Parathyroid adenoma (tissue), 2 donors: ENCODE results near the gene PNMT.

Experiments used
- H2AFZ ChIP-seq: fragments of 300-600 bp; sonication (generic); one replicate; pipeline ENCODE4 v1.7.0; 2017; ENCODE audit warnings: antibody characterized with exemption, mild to moderate bottlenecking
- H3K27ac ChIP-seq: fragments of 300-600 bp; sonication (generic); one replicate; pipeline ENCODE4 v1.7.0; 2017
- H3K27me3 ChIP-seq: fragments of 300-600 bp; sonication (generic); one replicate; pipeline ENCODE4 v1.7.0; 2017; ENCODE audit warnings: low read length; ENCODE audit not compliant: control insufficient read depth, insufficient read depth
- H3K36me3 ChIP-seq: fragments of 300-600 bp; sonication (generic); one replicate; pipeline ENCODE4 v1.7.0; 2017; ENCODE audit warnings: low read length; ENCODE audit not compliant: control insufficient read depth, insufficient read depth
- H3K4me1 ChIP-seq: fragments of 300-600 bp; sonication (generic); one replicate; pipeline ENCODE4 v1.7.0; 2017; ENCODE audit warnings: control low read depth
- H3K4me2 ChIP-seq: fragments of 300-600 bp; sonication (generic); one replicate; pipeline ENCODE4 v1.7.0; 2017; ENCODE audit warnings: low read length
- H3K4me3 ChIP-seq: fragments of 300-600 bp; sonication (generic); one replicate; pipeline ENCODE4 v1.7.0; 2017; ENCODE audit warnings: low read depth, low read length
- H3K79me2 ChIP-seq: fragments of 300-600 bp; sonication (generic); one replicate; pipeline ENCODE4 v1.7.0; 2017; ENCODE audit warnings: control low read depth
- H3K9ac ChIP-seq: fragments of 300-600 bp; sonication (generic); one replicate; pipeline ENCODE4 v1.7.0; 2017; ENCODE audit warnings: mild to moderate bottlenecking
- H3K9me3 ChIP-seq: fragments of 300-600 bp; sonication (generic); one replicate; pipeline ENCODE4 v1.7.0; 2017; ENCODE audit warnings: low read length; ENCODE audit not compliant: control insufficient read depth
- CTCF ChIP-seq: fragments of 300-600 bp; sonication (generic); IDR thresholded peaks from one replicate; pipeline ENCODE4 v1.7.0; 2017; ENCODE audit warnings: antibody characterized with exemption, mild to moderate bottlenecking
- donor health status: primary hyperparathyroidism.

PNMT gene

GRCh38 chr17:39634384-39634871 lies 33.8 kb upstream of the PNMT start:
- Histone ChIP-seq H3K9me3 (no peaks in the 10 kb centered on the region), H3K4me2 (no peak overlapping the region), H3K27ac (no peak overlapping the region), H3K27me3 (no peaks in the 10 kb centered on the region), H3K4me1 (peaks cover 20% of the 10 kb centered on the region), H3K79me2 (peaks cover 49% of the 10 kb centered on the region), H2AFZ (peak overlapping the region; percentile 6), H3K9ac (no peak overlapping the region), H3K4me3 (no peak overlapping the region), H3K36me3 (no peaks in the 10 kb centered on the region)
- TF ChIP-seq CTCF: peak; percentile 83

- Histone ChIP-seq H3K9me3 (no peaks in the 10 kb centered on the region), H3K27me3 (no peaks in the 10 kb centered on the region), H3K4me2 (no peak overlapping the region), H3K4me3 (no peak overlapping the region), H3K27ac (peak overlapping the region; percentile 93), H3K36me3 (no peaks in the 10 kb centered on the region), H3K79me2 (peaks cover 58% of the 10 kb centered on the region), H3K4me1 (peaks cover 20% of the 10 kb centered on the region), H3K9ac (no peak overlapping the region), H2AFZ (no peak overlapping the region)
- TF ChIP-seq CTCF: no peak
These were observed 32.6 kb upstream of the PNMT start for GRCh38 chr17:39635614-39636176.

- peak overlapping the region; percentile 92 for H3K4me2 ChIP-seq
- H3K9me3 ChIP-seq: no peaks in the 10 kb centered on the region
- TF ChIP-seq CTCF: no peak
- peak overlapping the region; percentile 93 for H3K27ac ChIP-seq
- H3K36me3 ChIP-seq: no peaks in the 10 kb centered on the region
- no peaks in the 10 kb centered on the region for H3K27me3 ChIP-seq
- H3K79me2 ChIP-seq: peaks cover 61% of the 10 kb centered on the region
- H2AFZ ChIP-seq: peak overlapping the region; percentile 98
- peak overlapping the region; percentile 98 for H3K4me3 ChIP-seq
- peaks cover 20% of the 10 kb centered on the region for H3K4me1 ChIP-seq
- H3K9ac ChIP-seq: peak overlapping the region; percentile 96
These were observed 31.7 kb upstream of the PNMT start for GRCh38 chr17:39636587-39636926.

- Histone ChIP-seq H2AFZ (peak within 1 kb of the TSS; percentile 98), H3K9me3 (no peaks in the 10 kb centered on the region), H3K4me1 (peaks cover 20% of the 10 kb centered on the region), H3K4me2 (peak within 1 kb of the TSS; percentile 92), H3K79me2 (peaks cover 65% of the 10 kb centered on the region), H3K4me3 (peak within 1 kb of the TSS; percentile 98), H3K27me3 (no peaks in the 10 kb centered on the region), H3K36me3 (no peaks in the 10 kb centered on the region), H3K9ac (peak within 1 kb of the TSS; percentile 96), H3K27ac (peak within 1 kb of the TSS; percentile 93)
- peak; percentile 35 for TF ChIP-seq CTCF
These were observed 31.1 kb upstream of the PNMT start, which contains the start of gene STARD3 for GRCh38 chr17:39636927-39637736. STARD3 (plus strand) TSS chr17:39637144; CDS start chr17:39653532, 16,388 bp downstream.
